HepG2 (cell line): Measurements from ENCODE around the gene PROM2. TPM values are rescaled to one million over a fixed set of nuclear protein-coding genes. Genes with fewer than 3 reads are reported as not detected.

Experiments
- ATAC-seq: fragments of 200-7000 bp; cut with Tn5 transposase; 3 replicates; pipeline ENCODE4 v1.9.1; 2020; ENCODE audit warnings: mild to moderate bottlenecking, moderate library complexity
- BruUV-seq: library from RNA; stranded (reverse); fragments of 400-500 nt; replicated peaks from 2 replicates; lab custom pipeline; 2021; lab: Mats Ljungman, UMichigan
- CTCF ChIA-PET: fragments of 300-600 bp; formaldehyde crosslinking; extraction: SDS; loops from one replicate; lab custom pipeline; 2021; ENCODE audit warnings: low total read pairs, inconsistent platforms, low intra/inter-chr PET ratio; lab: Yijun Ruan, JAX
- POLR2A ChIA-PET: fragments of 350-600 bp; sonication (Branson Sonifier 250); formaldehyde crosslinking; loops from one replicate; lab custom pipeline; 2020; ENCODE audit warnings: antibody characterized with exemption, inconsistent platforms; lab: Yijun Ruan, JAX
- DNase-seq: peaks from one replicate; pipeline ENCODE4 v3.0.0-alpha.2; 2015; ENCODE audit warnings: low spot score
- FAIRE-seq: peaks from 3 replicates; lab custom pipeline; 2011; peaks lifted over from hg19 to GRCh38; lab: Jason Lieb, UNC
- H2AFZ ChIP-seq: one replicate; pipeline ENCODE4 v1.6.1; 2011; ENCODE audit warnings: low read length, inconsistent platforms
- H3K27ac ChIP-seq: fragments of 300-600 bp; 3 replicates; pipeline ENCODE4 v1.8.0; 2011; ENCODE audit warnings: mixed run types, mild to moderate bottlenecking, mixed read lengths, low read length, inconsistent platforms; ENCODE audit not compliant: insufficient read depth; ENCODE audit errors: extremely low read length
- H3K27me3 ChIP-seq, 2 experiments: fragments of 200-600 bp in 1 of 2; 2 replicates in 1 of 2; 3 replicates in 1 of 2; pipeline versions ENCODE4 v1.6.0 to v1.8.0; 2011; ENCODE audit warnings: low read length in 2 of 2, mild to moderate bottlenecking in 2 of 2, moderate library complexity in 2 of 2, inconsistent platforms in 1 of 2; ENCODE audit not compliant: insufficient read depth in 2 of 2, control insufficient read depth in 1 of 2
- H3K36me3 ChIP-seq, 2 experiments: fragments of 200-600 bp in 1 of 2; replicated peaks in 1 of 2; 2 replicates in 1 of 2; 3 replicates in 1 of 2; pipeline versions ENCODE4 v1.5.1 to v1.8.0; 2011; ENCODE audit warnings: low read length in 2 of 2, inconsistent platforms in 1 of 2; ENCODE audit not compliant: insufficient read depth in 2 of 2, control insufficient read depth in 1 of 2
- H3K4me1 ChIP-seq: 2 replicates; pipeline ENCODE4 v1.5.1; 2012; ENCODE audit warnings: low read length, inconsistent platforms; ENCODE audit not compliant: insufficient read depth
- H3K4me2 ChIP-seq: 2 replicates; pipeline ENCODE4 v1.6.0; 2011; ENCODE audit warnings: low read depth, low read length, inconsistent platforms
- H3K4me3 ChIP-seq, 3 experiments: fragments of 200-600 bp in 1 of 3; sonication (generic), shearing (Covaris generic) in 1 of 3; replicated peaks in 1 of 3; 2 replicates each; pipeline ENCODE4 v1.5.1; 2011 to 2016; ENCODE audit warnings: low read length in 3 of 3, inconsistent platforms in 2 of 3, low read depth in 2 of 3, mild to moderate bottlenecking in 2 of 3, control low read depth in 1 of 3, mixed read lengths in 1 of 3; ENCODE audit not compliant: insufficient read depth in 1 of 3
- H3K79me2 ChIP-seq: one replicate; pipeline ENCODE4 v1.6.1; 2011; ENCODE audit warnings: low read length, inconsistent platforms; ENCODE audit not compliant: insufficient read depth
- H3K9ac ChIP-seq: 2 replicates; pipeline ENCODE4 v1.6.0; 2011; ENCODE audit warnings: mild to moderate bottlenecking, low read depth, low read length, inconsistent platforms; ENCODE audit not compliant: insufficient read depth
- H3K9me3 ChIP-seq: 2 replicates; pipeline ENCODE4 v1.5.1; 2012; ENCODE audit warnings: mild to moderate bottlenecking, low read length
- H4K20me1 ChIP-seq: 2 replicates; pipeline ENCODE4 v1.6.0; 2011; ENCODE audit warnings: inconsistent platforms, mild to moderate bottlenecking, low read length, moderate library complexity; ENCODE audit not compliant: insufficient read depth
- AHR ChIP-seq: IDR thresholded peaks from 2 replicates; pipeline ENCODE4 v1.6.1; 2018; ENCODE audit warnings: missing genetic modification reagents, missing compliant biosample characterization
- BRCA1 ChIP-seq: sonication (generic); formaldehyde crosslinking; IDR thresholded peaks from 2 replicates; pipeline ENCODE4 v1.4.0; 2020; ENCODE audit warnings: missing genetic modification reagents
- DNMT3B ChIP-seq: conservative IDR thresholded peaks from 2 replicates; pipeline ENCODE4 v1.6.1; 2016; ENCODE audit warnings: missing biosample characterization, control low read depth
- NPAS2 ChIP-seq: sonication (generic); formaldehyde crosslinking; IDR thresholded peaks from 2 replicates; pipeline ENCODE4 v1.8.0; 2022; ENCODE audit warnings: mild to moderate bottlenecking, missing genetic modification reagents, borderline replicate concordance
- RXRB ChIP-seq: IDR thresholded peaks from 2 replicates; pipeline ENCODE4 v1.6.1; 2016; ENCODE audit warnings: borderline replicate concordance, missing genetic modification reagents, missing compliant biosample characterization
- SRY ChIP-seq: sonication (generic); formaldehyde crosslinking; IDR thresholded peaks from 2 replicates; pipeline ENCODE4 v1.8.0; 2022; ENCODE audit warnings: mild to moderate bottlenecking, missing genetic modification reagents
- TRIM24 ChIP-seq: sonication (generic); formaldehyde crosslinking; IDR thresholded peaks from 2 replicates; pipeline ENCODE4 v1.8.0; 2022; ENCODE audit warnings: mild to moderate bottlenecking, missing genetic modification reagents
- ZBTB38 ChIP-seq: sonication (generic); formaldehyde crosslinking; IDR thresholded peaks from 2 replicates; pipeline ENCODE4 v1.5.1; 2020; ENCODE audit warnings: mild to moderate bottlenecking, missing genetic modification reagents
- ZNF234 ChIP-seq: sonication (generic); formaldehyde crosslinking; conservative IDR thresholded peaks from 2 replicates; pipeline ENCODE4 v1.5.1; 2020; ENCODE audit warnings: mild to moderate bottlenecking, missing genetic modification reagents
- ZNF775 ChIP-seq: sonication (generic); formaldehyde crosslinking; IDR thresholded peaks from 2 replicates; pipeline ENCODE4 v1.4.0; 2020; ENCODE audit warnings: missing genetic modification reagents, mild to moderate bottlenecking, moderate library complexity, borderline replicate concordance
- ZNF839 ChIP-seq: sonication (generic); formaldehyde crosslinking; IDR thresholded peaks from 2 replicates; pipeline ENCODE4 v1.4.0; 2020; ENCODE audit warnings: missing genetic modification reagents, mild to moderate bottlenecking, borderline replicate concordance
- ZNF891 ChIP-seq: sonication (generic); formaldehyde crosslinking; IDR thresholded peaks from 2 replicates; pipeline ENCODE4 v1.5.0; 2020; ENCODE audit warnings: mild to moderate bottlenecking, missing genetic modification reagents
- WGBS: methylation state at CpG from one replicate; pipeline ENCODE4 v1.1.6; 2017; ENCODE audit warnings: low lambda C conversion rate; 5-methylcytosine and 5-hydroxymethylcytosine counted together
- in situ Hi-C: cut with HindIII; loops from 2 replicates; pipeline ENCODE4 v1.10.0; 2017; ENCODE audit warnings: low pct_unique_long_range_greater_than_20kb; ENCODE audit not compliant: extremely low pct_ligation_motif_present
- intact Hi-C: fragments of 100-400 bp; cut with micrococcal nuclease; formaldehyde crosslinking; loops from one replicate; pipeline ENCODE4 v1.10.0; 2022; ENCODE audit not compliant: unreplicated experiment
- polyA plus RNA-seq, 8 experiments: library from polyadenylated mRNA; depleted of rRNA in 3 of 8; stranded (reverse) in 7 of 8; unstranded in 1 of 8; fragments of >200 nt; fragmentation: Illumina TruSeq in 4 of 8; extraction: Trizol in 4 of 8; gene quantifications; 2 replicates each; pipeline versions ENCODE4 v1.2.1 to v1.2.3, GENCODE V29; 2011 to 2016; ENCODE audit warnings: low read depth in 4 of 8, missing spikeins in 1 of 8, mixed read lengths in 1 of 8; ENCODE audit not compliant: insufficient read depth in 1 of 8
- total RNA-seq, 5 experiments: library from RNA; depleted of rRNA; stranded (reverse); fragments of >200 nt; fragmentation: Illumina TruSeq; extraction: Trizol; gene quantifications; 2 replicates each; pipeline ENCODE4 v1.2.3, GENCODE V29; 2016; ENCODE audit warnings: low read depth in 1 of 5
- TF ChIP-seq, protein P1 (sequence below): IDR thresholded peaks from 2 replicates; pipeline ENCODE4 v1.6.1; 2018; ENCODE audit warnings: missing genetic modification reagents
- TF ChIP-seq, protein P2 (sequence below): sonication (generic); formaldehyde crosslinking; IDR thresholded peaks from 2 replicates; pipeline ENCODE4 v1.4.0; 2020; ENCODE audit warnings: missing genetic modification reagents

The PROM2 gene
- total and polyA plus RNA-seq, 2 of the 13 experiments (the other 11 are each of a cell fraction or from before 2014, with no cell fraction given), result not detected

DNA sequence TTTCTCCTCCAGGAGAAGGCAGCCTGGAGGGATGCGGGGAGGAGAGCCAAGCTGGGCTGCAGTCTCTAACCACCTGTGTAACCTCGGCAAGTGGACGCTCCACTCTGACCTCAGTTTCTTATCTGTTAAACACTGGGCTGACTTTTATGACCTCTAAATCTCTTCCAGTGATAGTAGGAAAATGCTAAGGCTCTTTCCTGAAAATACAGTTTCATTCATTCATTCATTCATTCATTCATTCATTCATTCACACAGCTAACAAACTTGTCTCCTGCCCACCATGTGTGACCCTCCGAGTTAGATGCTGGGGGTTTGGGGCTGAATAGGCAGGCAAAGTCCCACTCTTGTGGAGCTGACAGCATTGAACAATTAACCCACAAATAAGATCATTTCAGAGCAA is 9.3 kb downstream of the PROM2 start:
- Histone ChIP-seq H3K9ac (no peak overlapping the region), H3K4me1 (no peaks in the 10 kb centered on the region), H4K20me1 (no peaks in the 10 kb centered on the region; the same call in 1 of the 2 replicates), H3K4me2 (no peak overlapping the region), H3K27me3 (peaks cover 4 to 21% of the 10 kb centered on the region in 2 experiments), H3K79me2 (no peaks in the 10 kb centered on the region), H3K9me3 (no peaks in the 10 kb centered on the region), H3K36me3 (no peaks in the 10 kb centered on the region), H3K4me3 (no peak overlapping the region), H2AFZ (no peak overlapping the region), H3K27ac (no peak overlapping the region)
- TF ChIP-seq ZNF891 (CRISPR knock-in tag) (no peak), DNMT3B (CRISPR knock-in tag) (no peak), ZNF775 (CRISPR knock-in tag) (no peak), AHR (CRISPR knock-in tag) (no peak), BRCA1 (CRISPR knock-in tag) (no peak), NPAS2 (no peak), ZNF839 (CRISPR knock-in tag) (no peak), TRIM24 (CRISPR knock-in tag) (no peak), ZNF234 (CRISPR knock-in tag) (no peak), RXRB (CRISPR knock-in tag) (no peak), ZBTB38 (no peak), SRY (CRISPR knock-in tag) (no peak)
- TF ChIP-seq, protein P1, sequence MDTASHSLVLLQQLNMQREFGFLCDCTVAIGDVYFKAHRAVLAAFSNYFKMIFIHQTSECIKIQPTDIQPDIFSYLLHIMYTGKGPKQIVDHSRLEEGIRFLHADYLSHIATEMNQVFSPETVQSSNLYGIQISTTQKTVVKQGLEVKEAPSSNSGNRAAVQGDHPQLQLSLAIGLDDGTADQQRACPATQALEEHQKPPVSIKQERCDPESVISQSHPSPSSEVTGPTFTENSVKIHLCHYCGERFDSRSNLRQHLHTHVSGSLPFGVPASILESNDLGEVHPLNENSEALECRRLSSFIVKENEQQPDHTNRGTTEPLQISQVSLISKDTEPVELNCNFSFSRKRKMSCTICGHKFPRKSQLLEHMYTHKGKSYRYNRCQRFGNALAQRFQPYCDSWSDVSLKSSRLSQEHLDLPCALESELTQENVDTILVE, result no peak
- TF ChIP-seq, protein P2, sequence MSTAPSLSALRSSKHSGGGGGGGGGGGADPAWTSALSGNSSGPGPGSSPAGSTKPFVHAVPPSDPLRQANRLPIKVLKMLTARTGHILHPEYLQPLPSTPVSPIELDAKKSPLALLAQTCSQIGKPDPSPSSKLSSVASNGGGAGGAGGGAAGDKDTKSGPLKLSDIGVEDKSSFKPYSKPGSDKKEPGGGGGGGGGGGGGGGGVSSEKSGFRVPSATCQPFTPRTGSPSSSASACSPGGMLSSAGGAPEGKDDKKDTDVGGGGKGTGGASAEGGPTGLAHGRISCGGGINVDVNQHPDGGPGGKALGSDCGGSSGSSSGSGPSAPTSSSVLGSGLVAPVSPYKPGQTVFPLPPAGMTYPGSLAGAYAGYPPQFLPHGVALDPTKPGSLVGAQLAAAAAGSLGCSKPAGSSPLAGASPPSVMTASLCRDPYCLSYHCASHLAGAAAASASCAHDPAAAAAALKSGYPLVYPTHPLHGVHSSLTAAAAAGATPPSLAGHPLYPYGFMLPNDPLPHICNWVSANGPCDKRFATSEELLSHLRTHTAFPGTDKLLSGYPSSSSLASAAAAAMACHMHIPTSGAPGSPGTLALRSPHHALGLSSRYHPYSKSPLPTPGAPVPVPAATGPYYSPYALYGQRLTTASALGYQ (CRISPR knock-in tag), result no peak
- POLR2A ChIA-PET, result no interaction called here
- FAIRE-seq (no peak), DNase-seq (no peak), ATAC-seq (no peak)
- 55% methylated on average over 4 of the region's 4 CpGs for WGBS
- intact Hi-C loops (no loop called here), in situ Hi-C loops (no loop called here)
- no TSS peak for BruUV-seq
- CTCF ChIA-PET, result no interaction called here
